H1 (cell line): ENCODE measurements around the gene STXBP4. TPM values are rescaled to one million over a fixed set of nuclear protein-coding genes. Genes with fewer than 3 reads are reported as not detected.

ENCODE experiments used
- CHD1 ChIP-seq: IDR thresholded peaks from 2 replicates; pipeline ENCODE4 v1.6.1; 2012; ENCODE audit warnings: low read depth, low read length, improper control_type of control experiment
- RXRA ChIP-seq: IDR thresholded peaks from 2 replicates; pipeline ENCODE4 v1.6.1; 2011; ENCODE audit warnings: low read depth, mild to moderate bottlenecking, low read length, moderate library complexity; ENCODE audit not compliant: insufficient read depth
- SIRT6 ChIP-seq: IDR thresholded peaks from one replicate; pipeline ENCODE4 v1.7.1; 2012; ENCODE audit warnings: low read length, inconsistent platforms
- TCF12 ChIP-seq: IDR thresholded peaks from 2 replicates; pipeline ENCODE4 v1.6.1; 2011; ENCODE audit warnings: low read depth, mild to moderate bottlenecking, low read length
- polyA plus RNA-seq, 7 experiments: library from polyadenylated mRNA; depleted of rRNA in 3 of 7; stranded (reverse) in 5 of 7; unstranded in 2 of 7; fragments of >200 nt in 5 of 7; fragments of 200-250 nt in 2 of 7; gene quantifications; 1 replicate in 5 of 7; 2 replicates in 1 of 7; 4 replicates in 1 of 7; pipeline versions ENCODE4 v1.2.1 to v1.2.3, GENCODE V29; 2011 to 2013; ENCODE audit warnings: missing spikeins in 2 of 7, mixed read lengths in 2 of 7
- total RNA-seq: library from RNA; stranded (reverse); fragmentation: NEBNext Ultra II Directional; extraction: Animal tissue kit (Norgen Biotek cat#: 25700); gene quantifications from 2 replicates; pipeline ENCODE4 v1.2.1, GENCODE V29; 2021

The STXBP4 gene
- total and polyA plus RNA-seq, 2 of the 8 experiments (the other 6 are each of a cell fraction or from before 2014, with no cell fraction given), result 3.2 to 18.5 TPM

GRCh38 chr17:54996441-54996840 lies 27.9 kb downstream of the STXBP4 start (continued):
- TF ChIP-seq SIRT6, result no peak
- TF ChIP-seq TCF12, result no peak
- TF ChIP-seq CHD1, result no peak
- TF ChIP-seq RXRA, result no peak
